ENCODE results near the gene CRIP3. TPM values are rescaled to one million over a fixed set of nuclear protein-coding genes. Genes with fewer than 3 reads are reported as not detected.
"Not testable (repeated sequence)": the region's sequence is repeated elsewhere in the genome, so short reads cannot be mapped to it uniquely, and the experiment has no call there.

The CRIP3 gene
- total RNA-seq (0.61 TPM), polyA plus RNA-seq (11.0 TPM)
- long read RNA-seq, donor 1: 0 reads
- long read RNA-seq, donor 2: 0 reads
- long read RNA-seq, donor 3: 0 reads
- long read RNA-seq, donor 4: 0 reads
- long read RNA-seq, donor 5: 0 reads
- long read RNA-seq, donor 6: 0 reads
- long read RNA-seq, donor 7: 0 reads
- long read RNA-seq, donor 8: 0 reads
- long read RNA-seq, donor 9: 0 reads
- long read RNA-seq, donor 10: 0 reads

- no peaks in the 10 kb centered on the region for H3K36me3 ChIP-seq (ENCODE audit: control insufficient read depth in 2 of 2, insufficient read depth in 2 of 2, low read length in 1 of 2)
- 9% methylated on average over 39 of the region's 39 CpGs for WGBS
- peaks cover 3 to 36% of the 10 kb centered on the region in 2 donors for H3K27me3 ChIP-seq (ENCODE audit: control insufficient read depth in 2 of 2, insufficient read depth in 1 of 2, low read length in 1 of 2)
- H3K4me3 ChIP-seq (ENCODE audit: low read length in 2 of 2): no peak within 1 kb of the TSS
- no peak within 1 kb of the TSS for H3K27ac ChIP-seq (ENCODE audit: low read depth in 1 of 2, low read length in 1 of 2)
- H3K9me3 ChIP-seq (ENCODE audit: control insufficient read depth in 2 of 2, insufficient read depth in 1 of 2, low read length in 1 of 2): peaks cover 0 to 5% of the 10 kb centered on the region in 2 donors
- DNase-seq (ENCODE audit: low read depth in 6 of 9, low spot score in 9 of 9): peak in 2 of 9 donors; percentile 4 to 14
- peaks cover 0 to 4% of the 10 kb centered on the region in 2 donors for H3K4me1 ChIP-seq (ENCODE audit: control insufficient read depth in 2 of 2, insufficient read depth in 2 of 2, low read length in 2 of 2)
These were observed at the start of gene CRIP3 for GRCh38 chr6:43308101-43308989. TSS of gene CRIP3 (minus strand) at chr6:43308826. CDS start at chr6:43308792, 34 bp downstream.

GRCh38 chr6:43355862-43356590 is 47.4 kb upstream of the CRIP3 start:
- no peaks in the 10 kb centered on the region for H3K27me3 ChIP-seq (ENCODE audit: control insufficient read depth in 2 of 2, insufficient read depth in 1 of 2, low read length in 1 of 2)
- H3K4me3 ChIP-seq (ENCODE audit: low read length in 2 of 2): no peak overlapping the region
- H3K36me3 ChIP-seq (ENCODE audit: control insufficient read depth in 2 of 2, insufficient read depth in 2 of 2, low read length in 1 of 2): peaks cover 31 to 70% of the 10 kb centered on the region in 2 donors
- H3K4me1 ChIP-seq (ENCODE audit: control insufficient read depth in 2 of 2, insufficient read depth in 2 of 2, low read length in 2 of 2): no peaks in the 10 kb centered on the region
- no peak overlapping the region for H3K27ac ChIP-seq (ENCODE audit: low read depth in 1 of 2, low read length in 1 of 2)
- no peak for DNase-seq (ENCODE audit: low read depth in 6 of 9, low spot score in 9 of 9)
- 96% methylated on average over 2 of the region's 2 CpGs for WGBS
- H3K9me3 ChIP-seq (ENCODE audit: control insufficient read depth in 2 of 2, insufficient read depth in 1 of 2, low read length in 1 of 2): no peaks in the 10 kb centered on the region

GRCh38 chr6:43351951-43352350 is 43.3 kb upstream of the CRIP3 start:
- not testable (repeated sequence) for H3K4me3 ChIP-seq (ENCODE audit: low read length in 2 of 2); H3K4me1 ChIP-seq (ENCODE audit: control insufficient read depth in 2 of 2, insufficient read depth in 2 of 2, low read length in 2 of 2); H3K27me3 ChIP-seq (ENCODE audit: control insufficient read depth in 2 of 2, insufficient read depth in 1 of 2, low read length in 1 of 2); H3K27ac ChIP-seq (ENCODE audit: low read depth in 1 of 2, low read length in 1 of 2); DNase-seq (ENCODE audit: low read depth in 6 of 9, low spot score in 9 of 9); H3K9me3 ChIP-seq (ENCODE audit: control insufficient read depth in 2 of 2, insufficient read depth in 1 of 2, low read length in 1 of 2)
- H3K36me3 ChIP-seq (ENCODE audit: control insufficient read depth in 2 of 2, insufficient read depth in 2 of 2, low read length in 1 of 2): peaks cover 40 to 67% of the 10 kb centered on the region in 2 donors
- WGBS: 96% methylated on average over 5 of the region's 5 CpGs

GRCh38 chr6:43347444-43347843 is 38.8 kb upstream of the CRIP3 start:
- Histone ChIP-seq H3K36me3 (ENCODE audit: control insufficient read depth in 2 of 2, insufficient read depth in 2 of 2, low read length in 1 of 2) (peaks cover 24 to 62% of the 10 kb centered on the region in 2 donors), H3K27ac (ENCODE audit: low read depth in 1 of 2, low read length in 1 of 2) (no peak overlapping the region)
- 97% methylated on average over 3 of the region's 3 CpGs for WGBS

GRCh38 chr6:43347021-43347420 is 38.4 kb upstream of the CRIP3 start:
- H3K27me3 ChIP-seq (ENCODE audit: control insufficient read depth in 2 of 2, insufficient read depth in 1 of 2, low read length in 1 of 2): no peaks in the 10 kb centered on the region
- no peak overlapping the region for H3K27ac ChIP-seq (ENCODE audit: low read depth in 1 of 2, low read length in 1 of 2)
- no peak overlapping the region for H3K4me3 ChIP-seq (ENCODE audit: low read length in 2 of 2)
- no peaks in the 10 kb centered on the region for H3K9me3 ChIP-seq (ENCODE audit: control insufficient read depth in 2 of 2, insufficient read depth in 1 of 2, low read length in 1 of 2)
- DNase-seq (ENCODE audit: low read depth in 6 of 9, low spot score in 9 of 9): no peak
- WGBS: 94% methylated on average over 3 of the region's 3 CpGs
- H3K4me1 ChIP-seq (ENCODE audit: control insufficient read depth in 2 of 2, insufficient read depth in 2 of 2, low read length in 2 of 2): no peaks in the 10 kb centered on the region
- H3K36me3 ChIP-seq (ENCODE audit: control insufficient read depth in 2 of 2, insufficient read depth in 2 of 2, low read length in 1 of 2): peaks cover 29 to 64% of the 10 kb centered on the region in 2 donors

More at GRCh38 chr6:43347444-43347843, 38.8 kb upstream of the CRIP3 start:
- Histone ChIP-seq H3K4me3 (ENCODE audit: low read length in 2 of 2) (no peak overlapping the region), H3K9me3 (ENCODE audit: control insufficient read depth in 2 of 2, insufficient read depth in 1 of 2, low read length in 1 of 2) (no peaks in the 10 kb centered on the region), H3K4me1 (ENCODE audit: control insufficient read depth in 2 of 2, insufficient read depth in 2 of 2, low read length in 2 of 2) (no peaks in the 10 kb centered on the region), H3K27me3 (ENCODE audit: control insufficient read depth in 2 of 2, insufficient read depth in 1 of 2, low read length in 1 of 2) (no peaks in the 10 kb centered on the region)
- no peak for DNase-seq (ENCODE audit: low read depth in 6 of 9, low spot score in 9 of 9)

GRCh38 chr6:43346243-43346642 is 37.6 kb upstream of the CRIP3 start:
- not testable (repeated sequence) for H3K4me3 ChIP-seq (ENCODE audit: low read length in 2 of 2); H3K27me3 ChIP-seq (ENCODE audit: control insufficient read depth in 2 of 2, insufficient read depth in 1 of 2, low read length in 1 of 2); H3K27ac ChIP-seq (ENCODE audit: low read depth in 1 of 2, low read length in 1 of 2); DNase-seq (ENCODE audit: low read depth in 6 of 9, low spot score in 9 of 9); H3K4me1 ChIP-seq (ENCODE audit: control insufficient read depth in 2 of 2, insufficient read depth in 2 of 2, low read length in 2 of 2); H3K9me3 ChIP-seq (ENCODE audit: control insufficient read depth in 2 of 2, insufficient read depth in 1 of 2, low read length in 1 of 2)
- H3K36me3 ChIP-seq (ENCODE audit: control insufficient read depth in 2 of 2, insufficient read depth in 2 of 2, low read length in 1 of 2): peaks cover 31 to 63% of the 10 kb centered on the region in 2 donors
- 99% methylated on average over 11 of the region's 11 CpGs for WGBS

GRCh38 chr6:43339168-43339567 is 30.5 kb upstream of the CRIP3 start:
- Histone ChIP-seq H3K4me3 (ENCODE audit: low read length in 2 of 2) (no peak overlapping the region), H3K27me3 (ENCODE audit: control insufficient read depth in 2 of 2, insufficient read depth in 1 of 2, low read length in 1 of 2) (no peaks in the 10 kb centered on the region), H3K36me3 (ENCODE audit: control insufficient read depth in 2 of 2, insufficient read depth in 2 of 2, low read length in 1 of 2) (peaks cover 42 to 64% of the 10 kb centered on the region in 2 donors), H3K4me1 (ENCODE audit: control insufficient read depth in 2 of 2, insufficient read depth in 2 of 2, low read length in 2 of 2) (no peaks in the 10 kb centered on the region), H3K27ac (ENCODE audit: low read depth in 1 of 2, low read length in 1 of 2) (no peak overlapping the region), H3K9me3 (ENCODE audit: control insufficient read depth in 2 of 2, insufficient read depth in 1 of 2, low read length in 1 of 2) (no peaks in the 10 kb centered on the region)
- 98% methylated on average over 4 of the region's 4 CpGs for WGBS
- no peak for DNase-seq (ENCODE audit: low read depth in 6 of 9, low spot score in 9 of 9)

GRCh38 chr6:43338243-43338642 is 29.6 kb upstream of the CRIP3 start:
- no peak for DNase-seq (ENCODE audit: low read depth in 6 of 9, low spot score in 9 of 9)
- no peaks in the 10 kb centered on the region for H3K9me3 ChIP-seq (ENCODE audit: control insufficient read depth in 2 of 2, insufficient read depth in 1 of 2, low read length in 1 of 2)
- H3K4me3 ChIP-seq (ENCODE audit: low read length in 2 of 2): no peak overlapping the region
- no peak overlapping the region for H3K27ac ChIP-seq (ENCODE audit: low read depth in 1 of 2, low read length in 1 of 2)
- no peaks in the 10 kb centered on the region for H3K4me1 ChIP-seq (ENCODE audit: control insufficient read depth in 2 of 2, insufficient read depth in 2 of 2, low read length in 2 of 2)
- H3K36me3 ChIP-seq (ENCODE audit: control insufficient read depth in 2 of 2, insufficient read depth in 2 of 2, low read length in 1 of 2): peaks cover 42 to 63% of the 10 kb centered on the region in 2 donors
- no peaks in the 10 kb centered on the region for H3K27me3 ChIP-seq (ENCODE audit: control insufficient read depth in 2 of 2, insufficient read depth in 1 of 2, low read length in 1 of 2)

- Histone ChIP-seq H3K36me3 (ENCODE audit: control insufficient read depth in 2 of 2, insufficient read depth in 2 of 2, low read length in 1 of 2) (peaks cover 32 to 45% of the 10 kb centered on the region in 2 donors), H3K4me1 (ENCODE audit: control insufficient read depth in 2 of 2, insufficient read depth in 2 of 2, low read length in 2 of 2) (no peaks in the 10 kb centered on the region), H3K9me3 (ENCODE audit: control insufficient read depth in 2 of 2, insufficient read depth in 1 of 2, low read length in 1 of 2) (no peaks in the 10 kb centered on the region), H3K4me3 (ENCODE audit: low read length in 2 of 2) (no peak overlapping the region), H3K27me3 (ENCODE audit: control insufficient read depth in 2 of 2, insufficient read depth in 1 of 2, low read length in 1 of 2) (no peaks in the 10 kb centered on the region), H3K27ac (ENCODE audit: low read depth in 1 of 2, low read length in 1 of 2) (no peak overlapping the region)
- 93% methylated on average over 3 of the region's 3 CpGs for WGBS
- no peak for DNase-seq (ENCODE audit: low read depth in 6 of 9, low spot score in 9 of 9)
These were observed 27.8 kb upstream of the CRIP3 start for GRCh38 chr6:43336382-43336781.

Measured in thymus (tissue), 14 donors.